ENCODE measurements around the gene KRTAP5-1. TPM values are rescaled to one million over a fixed set of nuclear protein-coding genes. Genes with fewer than 3 reads are reported as not detected.
A peak's percentile ranks its signal among the peaks of the same experiment; 100 is the strongest.

The KRTAP5-1 gene
- total RNA-seq, 4 donors from 2014 or later: not detected

- no peaks in the 10 kb centered on the region for H3K9me3 ChIP-seq
- H3K4me3 ChIP-seq: peak overlapping the region; percentile 9 to 44 (median 32)
- TF ChIP-seq EP300 (IDR thresholded peaks at IDR 0.05) (peak; percentile 39), CTCF (IDR thresholded peaks at IDR 0.05) (no peak), POLR2AphosphoS5 (IDR thresholded peaks at IDR 0.05) (peak; percentile 84 to 93), POLR2A (IDR thresholded peaks at IDR 0.05; ENCODE audit: low read depth) (peak; percentile 3)
- WGBS: 42% methylated on average over 10 of the region's 29 CpGs
- H3K4me1 ChIP-seq: peaks cover 39 to 65% (median 43%) of the 10 kb centered on the region in 4 donors
- intact Hi-C loops (cut with DNase I): no loop called here
- peak overlapping the region; percentile 90 to 98 (median 98) for H3K27ac ChIP-seq (replicated peaks in 1 of 4)
- peaks cover 0 to 66% (median 45%) of the 10 kb centered on the region in 4 donors for H3K36me3 ChIP-seq
- H3K27me3 ChIP-seq: no peaks in the 10 kb centered on the region
- DNase-seq (ENCODE audit: extremely low spot score): peak; percentile 97
These were observed 25.8 kb downstream of the KRTAP5-1 start for GRCh38 chr11:1559111-1559951.

- 55% methylated on average over 4 of the region's 12 CpGs for WGBS
- Histone ChIP-seq H3K4me1 (peaks cover 34 to 63% (median 40%) of the 10 kb centered on the region in 4 donors), H3K27ac (replicated peaks in 1 of 4) (peak overlapping the region; percentile 90 to 98 (median 98)), H3K36me3 (peaks cover 0 to 60% (median 43%) of the 10 kb centered on the region in 4 donors), H3K9me3 (no peaks in the 10 kb centered on the region), H3K27me3 (no peaks in the 10 kb centered on the region), H3K4me3 (peak overlapping the region; percentile 9 to 44 (median 32))
- DNase-seq (ENCODE audit: extremely low spot score): no peak
- TF ChIP-seq POLR2A (IDR thresholded peaks at IDR 0.05; ENCODE audit: low read depth) (peak; percentile 1), POLR2AphosphoS5 (IDR thresholded peaks at IDR 0.05) (no peak), EP300 (IDR thresholded peaks at IDR 0.05) (no peak)
- intact Hi-C loops (cut with DNase I): no loop called here
These were observed 26.3 kb downstream of the KRTAP5-1 start for GRCh38 chr11:1558775-1559110.

GRCh38 chr11:1557904-1558774 is 26.9 kb downstream of the KRTAP5-1 start:
- TF ChIP-seq EP300 (IDR thresholded peaks at IDR 0.05) (no peak), POLR2A (IDR thresholded peaks at IDR 0.05; ENCODE audit: low read depth) (no peak), POLR2AphosphoS5 (IDR thresholded peaks at IDR 0.05) (peak; percentile 60 to 68), CTCF (IDR thresholded peaks at IDR 0.05) (no peak)
- intact Hi-C loops (cut with DNase I): no loop called here
- H3K27me3 ChIP-seq: no peaks in the 10 kb centered on the region
- H3K36me3 ChIP-seq: peaks cover 0 to 54% (median 37%) of the 10 kb centered on the region in 4 donors
- WGBS: 47% methylated on average over 26 of the region's 29 CpGs
- H3K4me1 ChIP-seq: peaks cover 34 to 57% (median 40%) of the 10 kb centered on the region in 4 donors
- peak overlapping the region; percentile 9 to 44 (median 32) for H3K4me3 ChIP-seq
- peak overlapping the region; percentile 90 to 98 (median 98) for H3K27ac ChIP-seq (replicated peaks in 1 of 4)
- no peak for DNase-seq (ENCODE audit: extremely low spot score)
- H3K9me3 ChIP-seq: no peaks in the 10 kb centered on the region

DNA sequence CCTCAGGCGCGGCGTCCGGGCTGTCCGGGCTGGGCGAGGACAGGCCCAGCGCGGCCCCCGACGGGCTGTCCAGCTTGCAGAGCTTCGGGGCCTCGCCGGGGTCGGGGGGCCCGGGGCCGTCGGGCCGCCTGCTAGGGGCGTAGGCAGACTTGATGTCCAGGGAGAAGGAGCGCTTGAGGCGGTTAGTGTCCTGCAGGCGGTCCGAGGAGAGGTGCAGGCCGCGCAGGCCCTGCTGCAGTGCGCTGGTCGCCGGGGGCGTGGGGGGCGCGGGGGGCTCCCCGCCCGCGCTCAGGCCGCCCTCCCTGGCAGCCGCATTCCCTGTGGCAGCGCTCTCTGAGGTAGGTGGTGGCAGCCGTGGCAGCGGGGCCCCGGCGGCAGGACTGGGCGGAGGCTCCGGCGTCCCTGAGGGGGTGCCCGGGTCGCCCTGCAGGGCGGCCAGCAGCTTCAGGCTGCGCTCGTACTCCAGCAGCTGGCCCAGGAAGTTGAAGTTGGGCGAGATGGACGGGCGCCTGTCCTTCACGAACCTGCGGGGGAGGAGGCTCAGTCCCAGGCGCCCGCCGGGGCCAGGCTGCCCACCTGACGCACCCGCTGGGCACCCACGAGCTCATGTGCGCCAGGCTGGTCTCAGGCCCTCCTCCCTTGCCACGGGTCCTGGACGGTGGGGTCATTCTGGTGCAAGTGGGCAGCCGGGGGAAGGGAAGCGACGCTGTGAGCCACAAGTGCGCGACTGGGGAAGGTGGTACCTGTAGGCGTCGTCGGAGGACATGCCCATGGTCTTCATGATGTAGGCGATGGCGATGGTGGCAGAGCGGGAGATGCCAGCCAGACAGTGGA is 27.8 kb downstream of the KRTAP5-1 start:
- Histone ChIP-seq H3K4me3 (no peak overlapping the region), H3K27me3 (no peaks in the 10 kb centered on the region), H3K27ac (replicated peaks in 1 of 4) (peak overlapping the region; percentile 90 to 98 (median 98)), H3K4me1 (peaks cover 36 to 58% (median 45%) of the 10 kb centered on the region in 4 donors), H3K36me3 (peaks cover 0 to 46% (median 30%) of the 10 kb centered on the region in 4 donors), H3K9me3 (no peaks in the 10 kb centered on the region)
- TF ChIP-seq POLR2AphosphoS5 (IDR thresholded peaks at IDR 0.05): no peak
- TF ChIP-seq CTCF (IDR thresholded peaks at IDR 0.05): no peak
- TF ChIP-seq POLR2A (IDR thresholded peaks at IDR 0.05; ENCODE audit: low read depth): no peak
- TF ChIP-seq EP300 (IDR thresholded peaks at IDR 0.05): no peak
- intact Hi-C loops (cut with DNase I): no loop called here
- WGBS: 78% methylated on average over 44 of the region's 74 CpGs
- DNase-seq (ENCODE audit: extremely low spot score): no peak
